Stimulated activated naive CD4-positive, alpha-beta T cell (primary cell): ENCODE data around the gene CAMK2G.
"Not testable (repeated sequence)": the region's sequence is repeated elsewhere in the genome, so short reads cannot be mapped to it uniquely, and the experiment has no call there.

ENCODE experiments used
- DNase-seq, 6 experiments: peaks; one replicate each; lab custom pipeline; 2025; lab: John Stamatoyannopoulos, UW

The CAMK2G gene

GRCh38 chr10:73840056-73840402 is 34.3 kb downstream of the CAMK2G start:
- DNase-seq, result no peak

- DNase-seq, result no peak
Measured at GRCh38 chr10:73839276-73839966, 34.9 kb downstream of the CAMK2G start.

- no peak for DNase-seq
Measured at GRCh38 chr10:73838827-73839226, 35.5 kb downstream of the CAMK2G start.

GRCh38 chr10:73838008-73838567 is 36.3 kb downstream of the CAMK2G start:
- no peak for DNase-seq

GRCh38 chr10:73837072-73837471 is 37.3 kb downstream of the CAMK2G start:
- no peak for DNase-seq

GRCh38 chr10:73836427-73836980 is 37.9 kb downstream of the CAMK2G start:
- no peak for DNase-seq

- DNase-seq, result not testable (repeated sequence)
Measured at GRCh38 chr10:73829090-73829489, 45.3 kb downstream of the CAMK2G start.

- no peak for DNase-seq
Measured at GRCh38 chr10:73828161-73828560, 46.2 kb downstream of the CAMK2G start.

- DNase-seq, result no peak
Measured at GRCh38 chr10:73827346-73828089, 46.8 kb downstream of the CAMK2G start.

GRCh38 chr10:73824146-73824725 is 50.1 kb downstream of the CAMK2G start:
- no peak for DNase-seq

- no peak for DNase-seq
Measured at GRCh38 chr10:73823391-73823790, 51.0 kb downstream of the CAMK2G start.

- no peak for DNase-seq
Measured at GRCh38 chr10:73819513-73820093, 54.8 kb downstream of the CAMK2G start.

GRCh38 chr10:73819081-73819480 is 55.3 kb downstream of the CAMK2G start:
- DNase-seq, result no peak

GRCh38 chr10:73818402-73818801 is 56.0 kb downstream of the CAMK2G start:
- DNase-seq, result no peak

- DNase-seq, result no peak
Measured at GRCh38 chr10:73817826-73818225, 56.5 kb downstream of the CAMK2G start.

- no peak for DNase-seq
Measured at GRCh38 chr10:73816917-73817729, 57.2 kb downstream of the CAMK2G start.

GRCh38 chr10:73815719-73816030 is 58.7 kb downstream of the CAMK2G start:
- no peak for DNase-seq

GRCh38 chr10:73814896-73815718 is 59.2 kb downstream of the CAMK2G start:
- no peak for DNase-seq

- no peak for DNase-seq
Measured at GRCh38 chr10:73814276-73814895, 60.0 kb downstream of the CAMK2G start.

GRCh38 chr10:73813333-73813732 is 61.0 kb downstream of the CAMK2G start:
- DNase-seq, result no peak
